Pancreas (tissue), 10 donors: ENCODE results near the gene NECTIN2. TPM values are rescaled to one million over a fixed set of nuclear protein-coding genes. Genes with fewer than 3 reads are reported as not detected.

Experiments used
- ATAC-seq, 4 donors: fragments of 200-7000 bp; cut with Tn5 transposase; one replicate each; pipeline versions ENCODE4 v1.8.0 to v1.9.1; 2020; ENCODE audit warnings: mild to moderate bottlenecking in 4 of 4, moderate library complexity in 4 of 4
- DNase-seq, 6 donors: peaks; one replicate each; pipeline ENCODE4 v3.0.0-alpha.2; 2020
- FAIRE-seq: peaks from 2 replicates; lab custom pipeline; 2012; peaks lifted over from hg19 to GRCh38; lab: Jason Lieb, UNC
- H3K27ac ChIP-seq, 4 donors: fragments of 200-600 bp; sonication (generic); 1 replicate in 3 of 4; 2 replicates in 1 of 4; pipeline versions ENCODE4 v1.5.0 to v1.8.0; 2020
- H3K27me3 ChIP-seq, 4 donors: fragments of 200-600 bp; one replicate each; pipeline ENCODE4 v1.8.0; 2021
- H3K36me3 ChIP-seq, 3 donors: fragments of 200-600 bp; sonication (generic) in 1 of 3; one replicate each; pipeline versions ENCODE4 v1.5.0 to v1.8.0; 2020 to 2021
- H3K4me1 ChIP-seq, 3 donors: fragments of 200-600 bp; one replicate each; pipeline ENCODE4 v1.8.0; 2021
- H3K4me3 ChIP-seq, 4 donors: fragments of 200-600 bp; sonication (generic) in 2 of 4; one replicate each; pipeline versions ENCODE4 v1.5.0 to v1.8.0; 2020 to 2021
- H3K9me3 ChIP-seq, 4 donors: fragments of 200-600 bp; one replicate each; pipeline ENCODE4 v1.8.0; 2021
- WGBS, 2 donors: extraction: QIAGEN DNeasy Blood & Tissue Kit; methylation state at CpG; one replicate each; pipeline ENCODE4 v1.1.7; 2013; 5-methylcytosine and 5-hydroxymethylcytosine counted together
- intact Hi-C, 3 donors: fragments of 100-400 bp; cut with DNase I; formaldehyde crosslinking; loops; one replicate each; pipeline versions ENCODE4 v1.11.1 to v1.14.2; 2022
- polyA plus RNA-seq, 2 donors: library from polyadenylated mRNA; stranded (reverse); fragments of 200-250 nt; gene quantifications; one replicate each; pipeline ENCODE4 v1.2.3, GENCODE V29; 2013
- total RNA-seq, 6 donors: library from RNA; stranded (reverse); fragmentation: NEBNext Ultra II Directional in 4 of 6; extraction: Animal tissue kit (Norgen Biotek cat#: 25700) in 4 of 6; gene quantifications; one replicate each; pipeline versions ENCODE4 v1.2.1 to v1.2.4, GENCODE V29; 2021 to 2023
- TF ChIP-seq, protein P1 (sequence below), 4 donors: fragments of 200-600 bp; sonication (generic) in 3 of 4; IDR thresholded peaks; one replicate each; pipeline versions ENCODE4 v1.5.0 to v1.8.0; 2021; ENCODE audit warnings: antibody characterized with exemption in 4 of 4
- donor health status: healthy with polysubstance abuse.
- donor health status: DM: no; HTN: no; CAD: no; lungs with moderate emphysema.
- donor health status: DM: no; HTN: no; CAD: no.
- donor health status: control.
- donor health status: control.
- donor health status: Bipolar disorder and iron deficiency.
- donor health status: DM: yes; HTN: yes; CAD: no.
- donor health status: DM: no; HTN: no; CAD: no.
- donor health status: DM: no; HTN: no; CAD: no.
- donor health status: DM: yes; HTN: yes; CAD: no.

Gene NECTIN2
- total and polyA plus RNA-seq, 8 donors, result 26.7 to 101 (median 52.7) TPM

DNA sequence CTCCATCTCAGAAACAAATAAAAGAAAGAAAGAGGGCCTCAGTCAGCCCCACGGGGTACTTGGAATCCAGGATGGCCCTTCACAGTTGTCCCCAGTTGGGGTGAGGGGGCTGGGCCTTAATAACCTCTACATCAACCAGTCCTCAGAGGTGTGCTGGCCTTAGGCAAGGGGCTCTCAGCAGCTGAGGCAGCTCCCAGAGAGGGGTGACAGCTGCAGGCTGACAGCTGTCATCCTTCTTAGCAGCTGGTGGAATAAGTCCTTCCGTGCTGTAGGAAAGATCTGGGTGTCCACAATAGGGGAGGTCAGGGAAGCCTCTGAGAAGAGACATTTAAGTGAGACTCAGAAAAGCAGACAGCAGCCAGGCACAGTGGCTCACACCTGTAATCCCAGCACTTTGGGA, 29.8 kb upstream of the NECTIN2 start:
- no peak overlapping the region for H3K4me3 ChIP-seq
- H3K27ac ChIP-seq, result no peak overlapping the region
- WGBS, 2 donors, result 88 to 93% methylated on average over 2 of the region's 2 CpGs
- no peak for FAIRE-seq
- no peaks in the 10 kb centered on the region for H3K9me3 ChIP-seq
- no peak for DNase-seq
- no peaks in the 10 kb centered on the region for H3K27me3 ChIP-seq
- intact Hi-C loops, result no loop called here
- TF ChIP-seq, protein P1, sequence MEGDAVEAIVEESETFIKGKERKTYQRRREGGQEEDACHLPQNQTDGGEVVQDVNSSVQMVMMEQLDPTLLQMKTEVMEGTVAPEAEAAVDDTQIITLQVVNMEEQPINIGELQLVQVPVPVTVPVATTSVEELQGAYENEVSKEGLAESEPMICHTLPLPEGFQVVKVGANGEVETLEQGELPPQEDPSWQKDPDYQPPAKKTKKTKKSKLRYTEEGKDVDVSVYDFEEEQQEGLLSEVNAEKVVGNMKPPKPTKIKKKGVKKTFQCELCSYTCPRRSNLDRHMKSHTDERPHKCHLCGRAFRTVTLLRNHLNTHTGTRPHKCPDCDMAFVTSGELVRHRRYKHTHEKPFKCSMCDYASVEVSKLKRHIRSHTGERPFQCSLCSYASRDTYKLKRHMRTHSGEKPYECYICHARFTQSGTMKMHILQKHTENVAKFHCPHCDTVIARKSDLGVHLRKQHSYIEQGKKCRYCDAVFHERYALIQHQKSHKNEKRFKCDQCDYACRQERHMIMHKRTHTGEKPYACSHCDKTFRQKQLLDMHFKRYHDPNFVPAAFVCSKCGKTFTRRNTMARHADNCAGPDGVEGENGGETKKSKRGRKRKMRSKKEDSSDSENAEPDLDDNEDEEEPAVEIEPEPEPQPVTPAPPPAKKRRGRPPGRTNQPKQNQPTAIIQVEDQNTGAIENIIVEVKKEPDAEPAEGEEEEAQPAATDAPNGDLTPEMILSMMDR (IDR thresholded peaks at IDR 0.05), result no peak
- no peaks in the 10 kb centered on the region for H3K36me3 ChIP-seq
- ATAC-seq, result no peak
- no peaks in the 10 kb centered on the region for H3K4me1 ChIP-seq

DNA sequence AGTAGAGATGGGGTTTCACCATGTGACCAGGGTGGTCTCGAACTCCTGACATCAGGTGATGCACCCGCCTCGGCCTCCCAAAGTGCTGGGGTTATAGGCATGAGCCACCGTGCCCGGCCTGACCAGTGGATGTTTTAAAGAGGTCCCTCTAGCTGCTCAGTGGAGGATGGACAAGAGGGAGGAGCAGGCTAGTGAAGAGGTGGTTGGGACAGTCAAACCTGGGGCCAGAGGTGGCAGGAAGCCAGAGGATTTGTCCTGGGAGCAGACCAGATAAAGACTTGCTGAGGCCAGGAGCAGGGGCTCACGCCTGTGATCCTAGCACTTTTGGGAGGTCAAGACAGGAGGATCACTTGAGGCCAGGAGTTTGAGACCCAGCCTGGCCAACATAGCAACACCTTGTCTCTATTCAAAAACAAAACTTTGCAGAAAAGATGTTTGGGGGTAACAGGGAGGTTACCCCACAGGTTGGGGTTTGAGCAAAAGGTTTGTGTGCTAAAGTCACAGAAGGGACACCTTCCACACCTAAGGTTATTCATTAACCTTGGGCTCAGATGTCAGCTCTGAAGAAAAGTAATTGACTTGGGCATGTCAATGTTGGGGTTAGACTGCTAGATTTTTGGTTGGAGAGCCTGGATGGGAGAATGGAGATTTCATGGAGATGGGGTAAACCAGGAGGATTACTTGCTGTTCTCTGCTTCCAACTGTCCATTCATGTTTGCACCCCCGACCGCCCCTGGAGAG, 28.2 kb upstream of the NECTIN2 start:
- no peak for FAIRE-seq
- 92 to 94% methylated on average over 8 of the region's 8 CpGs for WGBS, 2 donors
- ATAC-seq, result no peak
- Histone ChIP-seq H3K36me3 (no peaks in the 10 kb centered on the region), H3K27me3 (no peaks in the 10 kb centered on the region), H3K4me3 (no peak overlapping the region), H3K27ac (no peak overlapping the region), H3K4me1 (peaks cover 0 to under 1% (median 0%) of the 10 kb centered on the region in 3 donors), H3K9me3 (no peaks in the 10 kb centered on the region)
- no peak for DNase-seq
- TF ChIP-seq, protein P1 (IDR thresholded peaks at IDR 0.05), result no peak
- intact Hi-C loops, result no loop called here

DNA sequence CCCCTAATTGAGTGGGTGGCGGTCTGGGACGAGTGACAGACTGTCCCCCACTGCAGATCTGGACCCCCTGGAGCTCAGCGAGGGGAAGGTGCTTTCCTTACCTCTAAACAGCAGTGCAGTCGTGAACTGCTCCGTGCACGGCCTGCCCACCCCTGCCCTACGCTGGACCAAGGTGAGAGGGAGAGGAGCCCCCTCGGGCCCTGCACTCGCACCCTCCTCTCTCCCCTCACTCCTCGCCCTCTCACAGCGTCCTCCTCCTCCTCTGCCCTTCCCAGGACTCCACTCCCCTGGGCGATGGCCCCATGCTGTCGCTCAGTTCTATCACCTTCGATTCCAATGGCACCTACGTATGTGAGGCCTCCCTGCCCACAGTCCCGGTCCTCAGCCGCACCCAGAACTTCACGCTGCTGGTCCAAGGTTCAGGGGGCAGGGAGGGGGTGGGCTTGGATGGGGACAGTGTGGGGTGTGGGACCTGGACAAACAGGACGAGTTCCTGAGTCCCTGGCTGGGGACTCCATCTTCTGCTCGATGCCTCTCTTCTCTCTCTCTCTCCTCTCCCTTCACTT, 27.5 kb upstream of the NECTIN2 start:
- Histone ChIP-seq H3K27me3 (no peaks in the 10 kb centered on the region), H3K4me3 (no peak overlapping the region), H3K9me3 (no peaks in the 10 kb centered on the region), H3K4me1 (peaks cover 0 to 6% (median 6%) of the 10 kb centered on the region in 3 donors), H3K27ac (no peak overlapping the region), H3K36me3 (no peaks in the 10 kb centered on the region)
- intact Hi-C loops, result no loop called here
- no peak for DNase-seq
- no peak for ATAC-seq
- no peak for FAIRE-seq
- WGBS, 2 donors, result 90 to 94% methylated on average over 19 to 20 of the region's 20 CpGs
- TF ChIP-seq, protein P1 (IDR thresholded peaks at IDR 0.05), result no peak

DNA sequence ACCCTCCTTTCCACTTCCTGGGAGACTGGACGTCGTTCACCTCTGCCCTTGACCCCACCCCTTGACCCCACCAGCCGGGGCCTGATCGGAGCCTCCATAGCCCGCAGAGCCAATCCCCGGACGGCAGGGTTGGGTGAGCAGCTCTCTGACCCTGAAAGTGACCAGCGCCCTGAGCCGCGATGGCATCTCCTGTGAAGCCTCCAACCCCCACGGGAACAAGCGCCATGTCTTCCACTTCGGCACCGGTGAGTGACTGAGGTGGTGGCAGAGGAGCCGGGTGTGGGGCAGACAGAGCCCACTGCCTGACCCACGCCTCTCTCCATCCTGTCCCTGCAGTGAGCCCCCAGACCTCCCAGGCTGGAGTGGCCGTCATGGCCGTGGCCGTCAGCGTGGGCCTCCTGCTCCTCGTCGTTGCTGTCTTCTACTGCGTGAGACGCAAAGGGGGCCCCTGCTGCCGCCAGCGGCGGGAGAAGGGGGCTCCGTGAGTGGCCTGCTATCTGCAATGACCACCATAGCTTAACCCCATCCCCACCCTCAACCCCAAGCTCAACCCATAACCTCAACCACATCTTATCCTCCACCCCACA, 26.8 kb upstream of the NECTIN2 start:
- WGBS, 2 donors, result 95 to 96% methylated on average over 28 of the region's 28 CpGs
- no peak for FAIRE-seq

More for the DNA sequence above, 26.8 kb upstream of the NECTIN2 start:
- DNase-seq, result peak in 1 of 6 donors; percentile 64
- TF ChIP-seq, protein P1 (IDR thresholded peaks at IDR 0.05), result no peak
- Histone ChIP-seq H3K4me3 (no peak overlapping the region), H3K9me3 (no peaks in the 10 kb centered on the region), H3K36me3 (no peaks in the 10 kb centered on the region), H3K27ac (no peak overlapping the region), H3K4me1 (peaks cover 5 to 13% (median 10%) of the 10 kb centered on the region in 3 donors), H3K27me3 (no peaks in the 10 kb centered on the region)
- no peak for ATAC-seq
- intact Hi-C loops, result no loop called here
